BE2C (cell line): ENCODE measurements around the gene HRAS.

Experiments used
- DNase-seq: peaks from one replicate; pipeline ENCODE4 v3.0.0-alpha.2; 2020
- H3K27me3 ChIP-seq: fragments of 250-450 bp; sonication (Bioruptor Pico); 2 replicates; pipeline ENCODE4 v1.5.1; 2020; ENCODE audit warnings: mild to moderate bottlenecking
- H3K36me3 ChIP-seq: fragments of 250-450 bp; sonication (Bioruptor Pico); 2 replicates; pipeline ENCODE4 v1.5.1; 2020; ENCODE audit warnings: mild to moderate bottlenecking
- H3K4me1 ChIP-seq: fragments of 250-450 bp; sonication (Bioruptor Pico); 2 replicates; pipeline ENCODE4 v1.5.1; 2020
- H3K4me3 ChIP-seq: 2 replicates; pipeline ENCODE4 v1.5.1; 2011; ENCODE audit warnings: low read depth, low read length
- H3K9me3 ChIP-seq: fragments of 250-450 bp; sonication (Bioruptor Pico); 2 replicates; pipeline ENCODE4 v1.5.1; 2020
- TF ChIP-seq, protein P1 (sequence below): IDR thresholded peaks from 2 replicates; pipeline ENCODE4 v1.5.1; 2012; ENCODE audit warnings: mild to moderate bottlenecking, low read depth, low read length

HRAS gene

DNA sequence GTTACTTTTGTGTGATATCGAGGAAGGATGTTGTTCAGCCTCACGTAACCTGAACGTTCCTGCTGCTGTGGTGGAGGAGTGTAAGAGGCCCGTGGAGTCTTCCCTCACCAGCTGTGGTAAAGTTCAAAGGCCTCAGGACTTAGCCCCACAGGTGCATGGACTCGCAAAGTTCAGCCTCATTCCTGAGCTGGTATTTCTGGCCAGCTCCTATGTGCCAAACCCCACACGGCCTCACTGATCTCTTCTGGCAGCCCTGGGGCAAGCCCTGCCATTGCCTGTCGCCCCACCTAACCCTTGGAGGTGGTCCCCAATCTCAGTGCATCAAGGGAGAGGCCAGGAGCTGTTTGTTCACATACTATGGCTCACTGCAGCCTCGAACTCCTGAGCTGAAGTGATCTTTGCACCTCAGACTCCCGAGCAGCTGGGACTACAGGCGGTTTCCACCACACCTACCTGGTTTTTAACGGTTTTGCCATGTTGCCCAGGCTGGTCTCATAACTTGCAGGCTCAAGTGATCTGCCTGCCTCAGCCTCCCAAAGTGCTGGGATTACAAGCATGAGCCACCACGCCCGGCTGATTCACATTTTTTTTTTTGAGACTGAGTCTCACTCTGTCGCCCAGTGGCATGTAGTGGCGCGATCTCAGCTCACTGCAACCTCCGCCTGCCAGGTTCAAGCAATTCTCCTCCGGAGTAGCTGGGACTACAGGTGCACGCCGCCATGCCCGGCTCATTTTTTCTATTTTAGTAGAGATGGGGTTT lies 43.1 kb upstream of the HRAS start:
- TF ChIP-seq, protein P1, sequence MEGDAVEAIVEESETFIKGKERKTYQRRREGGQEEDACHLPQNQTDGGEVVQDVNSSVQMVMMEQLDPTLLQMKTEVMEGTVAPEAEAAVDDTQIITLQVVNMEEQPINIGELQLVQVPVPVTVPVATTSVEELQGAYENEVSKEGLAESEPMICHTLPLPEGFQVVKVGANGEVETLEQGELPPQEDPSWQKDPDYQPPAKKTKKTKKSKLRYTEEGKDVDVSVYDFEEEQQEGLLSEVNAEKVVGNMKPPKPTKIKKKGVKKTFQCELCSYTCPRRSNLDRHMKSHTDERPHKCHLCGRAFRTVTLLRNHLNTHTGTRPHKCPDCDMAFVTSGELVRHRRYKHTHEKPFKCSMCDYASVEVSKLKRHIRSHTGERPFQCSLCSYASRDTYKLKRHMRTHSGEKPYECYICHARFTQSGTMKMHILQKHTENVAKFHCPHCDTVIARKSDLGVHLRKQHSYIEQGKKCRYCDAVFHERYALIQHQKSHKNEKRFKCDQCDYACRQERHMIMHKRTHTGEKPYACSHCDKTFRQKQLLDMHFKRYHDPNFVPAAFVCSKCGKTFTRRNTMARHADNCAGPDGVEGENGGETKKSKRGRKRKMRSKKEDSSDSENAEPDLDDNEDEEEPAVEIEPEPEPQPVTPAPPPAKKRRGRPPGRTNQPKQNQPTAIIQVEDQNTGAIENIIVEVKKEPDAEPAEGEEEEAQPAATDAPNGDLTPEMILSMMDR, result no peak
- DNase-seq, result no peak
- no peaks in the 10 kb centered on the region for H3K4me1 ChIP-seq
- peak overlapping the region; percentile 86; the same call in 1 of the 2 replicates for H3K4me3 ChIP-seq
- H3K9me3 ChIP-seq, result no peaks in the 10 kb centered on the region
- 0 out of 2 replicates have a peak, but pooled peaks cover 1% of the 10 kb centered on the region for H3K36me3 ChIP-seq
- no peaks in the 10 kb centered on the region; the same call in 1 of the 2 replicates for H3K27me3 ChIP-seq

DNA sequence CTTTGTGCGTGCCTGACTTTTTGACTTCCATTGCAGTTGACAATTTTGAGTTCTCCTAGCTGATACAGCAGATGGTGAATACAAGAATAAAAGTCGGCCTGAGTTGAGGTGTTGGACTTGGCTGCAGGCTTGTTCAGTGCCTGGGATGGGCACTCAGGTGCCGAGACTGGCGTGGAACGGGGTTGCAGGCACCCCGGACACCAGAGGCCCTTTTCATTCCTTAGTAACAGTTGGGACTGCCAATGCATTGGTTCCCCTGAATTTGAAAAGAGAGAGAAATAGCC lies 42.2 kb upstream of the HRAS start:
- Histone ChIP-seq H3K4me3 (peak overlapping the region; percentile 86), H3K4me1 (no peaks in the 10 kb centered on the region)
- TF ChIP-seq, protein P1, result no peak

DNA sequence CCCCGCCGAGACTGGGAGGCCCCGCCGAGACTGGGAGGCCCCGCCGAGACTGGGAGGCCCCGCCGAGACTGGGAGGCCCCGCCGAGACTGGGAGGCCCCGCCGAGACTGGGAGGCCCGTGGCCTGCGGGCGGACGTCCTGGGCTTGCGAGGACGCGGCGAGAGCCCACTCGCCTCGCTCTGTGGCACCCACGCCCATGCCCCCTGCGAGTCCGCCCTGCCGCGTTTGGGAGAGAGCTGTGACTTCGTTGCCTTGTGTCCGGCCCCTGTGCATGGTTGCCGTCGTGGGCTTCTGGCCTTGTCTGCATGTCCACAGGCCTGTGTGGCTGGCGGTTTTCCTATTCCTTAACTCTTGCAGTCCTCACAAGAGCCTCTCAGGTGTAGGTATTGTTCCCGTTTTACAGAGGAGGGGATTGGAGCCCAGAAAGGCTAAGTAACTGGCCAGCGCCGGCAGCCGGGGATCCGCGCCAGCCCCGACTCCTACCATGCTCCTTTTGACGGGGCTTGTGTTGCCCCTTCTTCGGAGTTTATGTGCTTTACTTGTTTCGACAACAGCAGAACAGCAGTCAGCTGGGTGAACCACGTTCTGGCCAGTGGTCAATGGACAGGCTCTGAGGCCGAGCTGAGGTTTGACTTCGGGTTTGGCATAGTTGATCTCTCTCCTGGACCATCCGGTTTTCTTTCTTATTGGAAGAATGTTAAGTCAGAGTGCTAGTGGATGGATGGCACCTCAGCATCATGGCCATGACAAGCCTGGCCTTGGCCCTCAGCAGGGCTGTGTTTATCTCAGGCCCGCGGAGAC lies 41.6 kb upstream of the HRAS start:
- no peaks in the 10 kb centered on the region; the same call in 1 of the 2 replicates for H3K27me3 ChIP-seq
- H3K9me3 ChIP-seq, result no peaks in the 10 kb centered on the region
- TF ChIP-seq, protein P1, result no peak
- H3K4me1 ChIP-seq, result no peaks in the 10 kb centered on the region
- H3K4me3 ChIP-seq, result peak overlapping the region; percentile 86
- H3K36me3 ChIP-seq, result no peaks in the 10 kb centered on the region
- no peak for DNase-seq

More for the DNA sequence above, 42.2 kb upstream of the HRAS start:
- H3K27me3 ChIP-seq, result no peaks in the 10 kb centered on the region; the same call in 1 of the 2 replicates
- no peak for DNase-seq
- no peaks in the 10 kb centered on the region for H3K9me3 ChIP-seq
- no peaks in the 10 kb centered on the region for H3K36me3 ChIP-seq

GRCh38 chr11:575996-576768 lies 40.8 kb upstream of the HRAS start, which contains the start of gene PHRF1:
TSS of gene PHRF1 (plus strand) at chr11:576470. CDS start at chr11:581513, 5,043 bp downstream.
- H3K4me1 ChIP-seq, result no peaks in the 10 kb centered on the region
- no peaks in the 10 kb centered on the region for H3K9me3 ChIP-seq
- TF ChIP-seq, protein P1, result no peak
- H3K36me3 ChIP-seq, result no peaks in the 10 kb centered on the region
- H3K27me3 ChIP-seq, result no peaks in the 10 kb centered on the region; the same call in 1 of the 2 replicates
- DNase-seq, result peak; percentile 91
- peak within 1 kb of the TSS; percentile 86 for H3K4me3 ChIP-seq

GRCh38 chr11:575313-575995 lies 40.1 kb upstream of the HRAS start:
- Histone ChIP-seq H3K27me3 (no peaks in the 10 kb centered on the region; the same call in 1 of the 2 replicates), H3K9me3 (no peaks in the 10 kb centered on the region), H3K36me3 (no peaks in the 10 kb centered on the region), H3K4me1 (no peaks in the 10 kb centered on the region), H3K4me3 (peak overlapping the region; percentile 61)
- no peak for DNase-seq
- TF ChIP-seq, protein P1, result no peak
